ENCODE data around the gene DIS3L2.
"Not testable (repeated sequence)": the region's sequence is repeated elsewhere in the genome, so short reads cannot be mapped to it uniquely, and the experiment has no call there.

The DIS3L2 gene

GRCh38 chr2:232367591-232368233, 406.2 kb downstream of the DIS3L2 start:
- H3K4me3 ChIP-seq, result no peak overlapping the region
- DNase-seq (ENCODE audit: low read depth, low spot score), result no peak
- no peaks in the 10 kb centered on the region for H3K9me3 ChIP-seq (ENCODE audit: low read depth, low read length)
- H3K9ac ChIP-seq (ENCODE audit: insufficient read length), result no peak overlapping the region
- TF ChIP-seq EZH2 (IDR thresholded peaks at IDR 0.05) (no peak), POLR2AphosphoS5 (IDR thresholded peaks at IDR 0.05; ENCODE audit: borderline replicate concordance, low read depth, low read length) (no peak), FOXP2 (optimal IDR thresholded peaks at IDR 0.05; ENCODE audit: control extremely low read depth, extremely low read length, insufficient read depth) (no peak)
- H3K27ac ChIP-seq, result no peak overlapping the region
- H3K36me3 ChIP-seq (ENCODE audit: insufficient read depth, low read length), result no peaks in the 10 kb centered on the region

GRCh38 chr2:232368311-232368731, 406.8 kb downstream of the DIS3L2 start:
- Histone ChIP-seq H3K9ac (ENCODE audit: insufficient read length) (no peak overlapping the region), H3K36me3 (ENCODE audit: insufficient read depth, low read length) (no peaks in the 10 kb centered on the region), H3K9me3 (ENCODE audit: low read depth, low read length) (no peaks in the 10 kb centered on the region), H3K27ac (no peak overlapping the region), H3K4me3 (no peak overlapping the region)
- DNase-seq (ENCODE audit: low read depth, low spot score), result no peak
- TF ChIP-seq EZH2 (IDR thresholded peaks at IDR 0.05), result no peak
- TF ChIP-seq FOXP2 (optimal IDR thresholded peaks at IDR 0.05; ENCODE audit: control extremely low read depth, extremely low read length, insufficient read depth), result no peak
- no peak for TF ChIP-seq POLR2AphosphoS5 (IDR thresholded peaks at IDR 0.05; ENCODE audit: borderline replicate concordance, low read depth, low read length)

- Histone ChIP-seq H3K9ac (ENCODE audit: insufficient read length) (no peak overlapping the region), H3K36me3 (ENCODE audit: insufficient read depth, low read length) (no peaks in the 10 kb centered on the region), H3K4me3 (no peak overlapping the region), H3K9me3 (ENCODE audit: low read depth, low read length) (no peaks in the 10 kb centered on the region), H3K27ac (no peak overlapping the region)
- TF ChIP-seq POLR2AphosphoS5 (IDR thresholded peaks at IDR 0.05; ENCODE audit: borderline replicate concordance, low read depth, low read length) (no peak), FOXP2 (optimal IDR thresholded peaks at IDR 0.05; ENCODE audit: control extremely low read depth, extremely low read length, insufficient read depth) (no peak), EZH2 (IDR thresholded peaks at IDR 0.05) (no peak)
- DNase-seq (ENCODE audit: low read depth, low spot score), result no peak
These were observed 407.8 kb downstream of the DIS3L2 start for GRCh38 chr2:232369126-232369951.

- not testable (repeated sequence) for DNase-seq (ENCODE audit: low read depth, low spot score); H3K9ac ChIP-seq (ENCODE audit: insufficient read length); H3K36me3 ChIP-seq (ENCODE audit: insufficient read depth, low read length); H3K4me3 ChIP-seq; H3K9me3 ChIP-seq (ENCODE audit: low read depth, low read length); H3K27ac ChIP-seq
These were observed 408.5 kb downstream of the DIS3L2 start for GRCh38 chr2:232370007-232370406.

- H3K27ac ChIP-seq, result no peak overlapping the region
- no peaks in the 10 kb centered on the region for H3K36me3 ChIP-seq (ENCODE audit: insufficient read depth, low read length)
- H3K9me3 ChIP-seq (ENCODE audit: low read depth, low read length), result no peaks in the 10 kb centered on the region
- TF ChIP-seq EZH2 (IDR thresholded peaks at IDR 0.05) (no peak), FOXP2 (optimal IDR thresholded peaks at IDR 0.05; ENCODE audit: control extremely low read depth, extremely low read length, insufficient read depth) (no peak), POLR2AphosphoS5 (IDR thresholded peaks at IDR 0.05; ENCODE audit: borderline replicate concordance, low read depth, low read length) (no peak)
- H3K4me3 ChIP-seq, result no peak overlapping the region
- H3K9ac ChIP-seq (ENCODE audit: insufficient read length), result no peak overlapping the region
- no peak for DNase-seq (ENCODE audit: low read depth, low spot score)
These were observed 411.0 kb downstream of the DIS3L2 start for GRCh38 chr2:232372231-232373208.

- no peak for DNase-seq (ENCODE audit: low read depth, low spot score)
- Histone ChIP-seq H3K9ac (ENCODE audit: insufficient read length) (no peak overlapping the region), H3K36me3 (ENCODE audit: insufficient read depth, low read length) (no peaks in the 10 kb centered on the region), H3K4me3 (no peak overlapping the region), H3K9me3 (ENCODE audit: low read depth, low read length) (no peaks in the 10 kb centered on the region), H3K27ac (no peak overlapping the region)
- TF ChIP-seq POLR2AphosphoS5 (IDR thresholded peaks at IDR 0.05; ENCODE audit: borderline replicate concordance, low read depth, low read length) (no peak), EZH2 (IDR thresholded peaks at IDR 0.05) (no peak), FOXP2 (optimal IDR thresholded peaks at IDR 0.05; ENCODE audit: control extremely low read depth, extremely low read length, insufficient read depth) (no peak)
These were observed 412.8 kb downstream of the DIS3L2 start for GRCh38 chr2:232374356-232374755.

- TF ChIP-seq EZH2 (IDR thresholded peaks at IDR 0.05) (no peak), POLR2AphosphoS5 (IDR thresholded peaks at IDR 0.05; ENCODE audit: borderline replicate concordance, low read depth, low read length) (no peak), FOXP2 (optimal IDR thresholded peaks at IDR 0.05; ENCODE audit: control extremely low read depth, extremely low read length, insufficient read depth) (no peak)
- H3K9me3 ChIP-seq (ENCODE audit: low read depth, low read length), result no peaks in the 10 kb centered on the region
- no peak overlapping the region for H3K4me3 ChIP-seq
- no peak overlapping the region for H3K9ac ChIP-seq (ENCODE audit: insufficient read length)
- DNase-seq (ENCODE audit: low read depth, low spot score), result no peak
- no peaks in the 10 kb centered on the region for H3K36me3 ChIP-seq (ENCODE audit: insufficient read depth, low read length)
- H3K27ac ChIP-seq, result no peak overlapping the region
These were observed 413.7 kb downstream of the DIS3L2 start for GRCh38 chr2:232375164-232375563.

GRCh38 chr2:232376260-232376659, 414.7 kb downstream of the DIS3L2 start:
- Histone ChIP-seq H3K36me3 (ENCODE audit: insufficient read depth, low read length) (no peaks in the 10 kb centered on the region), H3K27ac (no peak overlapping the region), H3K9me3 (ENCODE audit: low read depth, low read length) (no peaks in the 10 kb centered on the region), H3K9ac (ENCODE audit: insufficient read length) (no peak overlapping the region), H3K4me3 (no peak overlapping the region)
- no peak for TF ChIP-seq FOXP2 (optimal IDR thresholded peaks at IDR 0.05; ENCODE audit: control extremely low read depth, extremely low read length, insufficient read depth)
- no peak for TF ChIP-seq POLR2AphosphoS5 (IDR thresholded peaks at IDR 0.05; ENCODE audit: borderline replicate concordance, low read depth, low read length)
- no peak for TF ChIP-seq EZH2 (IDR thresholded peaks at IDR 0.05)
- no peak for DNase-seq (ENCODE audit: low read depth, low spot score)
